HG02623 (cell line): Measurements from ENCODE around the gene ANK2.
"Not testable (repeated sequence)": the region's sequence is repeated elsewhere in the genome, so short reads cannot be mapped to it uniquely, and the experiment has no call there.

Experiments used
- ATAC-seq: cut with Tn5 transposase; IDR thresholded peaks from one replicate; pipeline ENCODE4 v1.9.1; 2021; ENCODE audit warnings: moderate library complexity; ENCODE audit not compliant: unreplicated experiment

ANK2 gene

GRCh38 chr4:113183032-113183605, 133.7 kb downstream of the ANK2 start:
- no peak for ATAC-seq

- ATAC-seq, result not testable (repeated sequence)
Measured at GRCh38 chr4:113186220-113186619, 136.8 kb downstream of the ANK2 start.

GRCh38 chr4:113186913-113187312, 137.5 kb downstream of the ANK2 start:
- ATAC-seq, result no peak

GRCh38 chr4:113187358-113187757, 137.9 kb downstream of the ANK2 start:
- ATAC-seq, result no peak

GRCh38 chr4:113189546-113189945, 140.1 kb downstream of the ANK2 start:
- no peak for ATAC-seq

- ATAC-seq, result no peak
Measured at GRCh38 chr4:113209153-113209552, 159.7 kb downstream of the ANK2 start.

- no peak for ATAC-seq
Measured at GRCh38 chr4:113209652-113210320, 160.3 kb downstream of the ANK2 start.

- no peak for ATAC-seq
Measured at GRCh38 chr4:113212613-113213012, 163.2 kb downstream of the ANK2 start.

GRCh38 chr4:113221990-113222389, 172.5 kb downstream of the ANK2 start:
- no peak for ATAC-seq

- ATAC-seq, result no peak
Measured at GRCh38 chr4:113222471-113222870, 173.0 kb downstream of the ANK2 start.

GRCh38 chr4:113223001-113223400, 173.5 kb downstream of the ANK2 start:
- ATAC-seq, result no peak

GRCh38 chr4:113232194-113232593, 182.7 kb downstream of the ANK2 start:
- no peak for ATAC-seq

GRCh38 chr4:113236916-113237315, 187.5 kb downstream of the ANK2 start:
- no peak for ATAC-seq

GRCh38 chr4:113243312-113243711, 193.9 kb downstream of the ANK2 start:
- no peak for ATAC-seq

GRCh38 chr4:113244747-113245146, 195.3 kb downstream of the ANK2 start:
- ATAC-seq, result not testable (repeated sequence)

GRCh38 chr4:113248320-113248719, 198.9 kb downstream of the ANK2 start:
- no peak for ATAC-seq

GRCh38 chr4:113255628-113256027, 206.2 kb downstream of the ANK2 start:
- no peak for ATAC-seq

GRCh38 chr4:113256946-113257345, 207.5 kb downstream of the ANK2 start:
- no peak for ATAC-seq

GRCh38 chr4:113260688-113261087, 211.2 kb downstream of the ANK2 start:
- ATAC-seq, result no peak

GRCh38 chr4:113263274-113263673, 213.8 kb downstream of the ANK2 start:
- ATAC-seq, result no peak

GRCh38 chr4:113270520-113271319, 221.3 kb downstream of the ANK2 start:
- no peak for ATAC-seq

- ATAC-seq, result no peak
Measured at GRCh38 chr4:113272523-113272922, 223.1 kb downstream of the ANK2 start.
